GM08714 (cell line): ENCODE measurements around the gene CCT5.
"Not testable (repeated sequence)": the region's sequence is repeated elsewhere in the genome, so short reads cannot be mapped to it uniquely, and the experiment has no call there.

Experiments
- H3K4me3 ChIP-seq: fragments of 200-500 bp; sonication (Bioruptor generic); 2 replicates; pipeline ENCODE4 v1.5.1; 2014; ENCODE audit warnings: mild to moderate bottlenecking, low read length, inconsistent platforms
- ZNF274 ChIP-seq: IDR thresholded peaks from 2 replicates; pipeline ENCODE4 v1.6.1; 2012; ENCODE audit warnings: mild to moderate bottlenecking, low read depth, low read length

Gene CCT5

DNA sequence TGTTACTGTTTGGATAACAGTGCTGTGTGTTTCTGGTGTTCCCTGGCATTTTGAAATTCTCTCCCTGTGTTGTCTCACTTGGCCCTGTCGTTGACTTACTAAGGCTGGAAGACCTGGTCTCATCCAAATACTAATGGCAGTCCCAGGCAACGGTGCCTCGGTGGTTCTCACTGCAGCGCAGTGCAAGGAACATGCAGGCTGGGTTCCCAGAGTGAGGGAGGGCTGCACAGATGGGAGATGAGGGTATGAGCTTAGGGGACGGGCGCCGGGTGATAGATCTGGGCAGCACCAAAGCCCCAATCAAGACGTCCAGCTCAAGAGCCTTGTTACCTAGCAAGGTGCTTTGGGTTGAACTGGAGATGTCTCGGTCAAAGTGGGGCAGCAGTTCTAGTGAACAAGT lies 11.0 kb downstream of the CCT5 start:
- H3K4me3 ChIP-seq: no peak overlapping the region
- TF ChIP-seq ZNF274: no peak

DNA sequence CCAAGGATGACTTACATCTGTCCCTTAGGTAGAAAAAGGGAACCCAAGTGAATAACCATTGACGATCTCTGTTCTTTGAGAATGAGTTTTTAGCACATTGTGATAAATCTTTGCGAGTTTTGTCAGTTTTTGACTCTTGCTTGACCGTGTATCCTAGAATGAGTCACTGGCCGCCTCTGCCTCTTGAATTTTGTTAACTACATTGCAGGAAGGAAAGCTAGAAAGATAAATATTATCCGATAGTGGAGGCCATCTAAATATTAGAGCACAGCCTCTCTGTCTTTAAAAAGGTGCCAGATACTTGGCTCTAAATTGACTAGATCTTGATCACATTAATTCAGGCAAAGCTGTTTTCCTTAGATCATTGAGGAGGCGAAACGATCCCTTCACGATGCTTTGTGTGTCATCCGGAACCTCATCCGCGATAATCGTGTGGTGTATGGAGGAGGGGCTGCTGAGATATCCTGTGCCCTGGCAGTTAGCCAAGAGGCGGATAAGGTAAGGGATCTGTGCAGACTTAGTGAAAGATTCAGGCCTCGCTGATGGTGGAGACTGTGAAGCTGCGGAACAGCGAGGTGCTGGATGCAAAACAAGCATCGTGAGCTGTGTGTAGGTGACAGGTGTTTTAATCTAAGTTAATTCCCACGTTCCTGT lies 12.2 kb downstream of the CCT5 start:
- no peak overlapping the region for H3K4me3 ChIP-seq
- no peak for TF ChIP-seq ZNF274

DNA sequence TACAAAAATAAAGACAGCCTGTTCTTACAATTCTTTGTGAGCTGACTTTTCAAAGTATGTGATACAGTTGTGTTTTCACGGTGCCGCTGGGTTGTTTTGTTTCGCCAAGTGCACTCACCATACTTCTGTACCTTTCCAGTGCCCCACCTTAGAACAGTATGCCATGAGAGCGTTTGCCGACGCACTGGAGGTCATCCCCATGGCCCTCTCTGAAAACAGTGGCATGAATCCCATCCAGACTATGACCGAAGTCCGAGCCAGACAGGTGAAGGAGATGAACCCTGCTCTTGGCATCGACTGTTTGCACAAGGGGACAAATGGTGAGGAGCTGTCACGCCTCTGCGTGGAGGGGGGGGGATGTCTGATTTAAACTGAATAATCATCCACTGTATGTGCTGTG lies 12.9 kb downstream of the CCT5 start:
- TF ChIP-seq ZNF274: no peak
- H3K4me3 ChIP-seq: no peak overlapping the region

DNA sequence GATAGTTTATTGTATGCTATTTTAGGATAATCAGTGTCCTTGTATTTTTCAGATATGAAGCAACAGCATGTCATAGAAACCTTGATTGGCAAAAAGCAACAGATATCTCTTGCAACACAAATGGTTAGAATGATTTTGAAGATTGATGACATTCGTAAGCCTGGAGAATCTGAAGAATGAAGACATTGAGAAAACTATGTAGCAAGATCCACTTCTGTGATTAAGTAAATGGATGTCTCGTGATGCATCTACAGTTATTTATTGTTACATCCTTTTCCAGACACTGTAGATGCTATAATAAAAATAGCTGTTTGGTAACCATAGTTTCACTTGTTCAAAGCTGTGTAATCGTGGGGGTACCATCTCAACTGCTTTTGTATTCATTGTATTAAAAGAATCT lies 14.5 kb downstream of the CCT5 start:
- TF ChIP-seq ZNF274: no peak
- H3K4me3 ChIP-seq: no peak overlapping the region

DNA sequence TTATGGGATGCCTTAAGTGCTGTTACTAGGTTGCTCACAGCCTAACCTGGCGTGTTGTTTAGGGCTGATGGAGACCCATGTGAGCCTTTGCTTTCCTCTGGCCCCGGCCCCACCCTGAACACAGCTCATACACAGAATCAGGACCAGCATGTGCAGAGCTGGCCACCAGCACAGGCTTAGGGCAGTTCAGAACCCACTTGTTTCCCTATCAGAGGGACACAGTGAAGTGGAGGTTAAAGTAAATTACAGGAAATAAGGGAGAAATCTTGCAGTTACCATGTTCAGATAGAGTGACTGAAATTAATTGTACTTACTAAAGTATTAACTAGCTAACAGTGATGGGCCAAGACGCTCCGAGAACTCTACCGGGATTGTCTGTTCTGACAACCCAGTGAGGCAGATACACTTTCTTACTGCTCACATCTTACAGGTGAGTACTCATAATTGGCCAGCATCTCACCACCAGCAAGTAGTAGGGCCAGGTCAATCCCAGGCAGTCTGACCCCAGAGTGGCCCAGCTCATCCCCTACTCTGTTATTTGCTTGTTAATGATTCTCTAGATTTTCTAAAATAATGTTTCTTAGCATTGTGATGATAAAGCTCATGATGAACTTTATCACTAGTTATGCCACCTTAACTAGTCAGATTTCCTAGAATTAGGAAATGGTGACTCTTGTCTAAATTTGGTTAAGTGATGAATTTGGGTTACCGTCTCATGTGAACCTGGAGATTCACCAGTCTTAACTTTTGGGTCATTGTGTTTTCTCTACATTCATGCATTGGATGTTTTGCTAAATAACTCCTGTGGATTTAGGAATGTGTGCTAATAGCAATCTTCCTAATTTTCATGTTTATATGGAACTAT lies 15.4 kb downstream of the CCT5 start:
- TF ChIP-seq ZNF274: no peak
- H3K4me3 ChIP-seq: no peak overlapping the region

DNA sequence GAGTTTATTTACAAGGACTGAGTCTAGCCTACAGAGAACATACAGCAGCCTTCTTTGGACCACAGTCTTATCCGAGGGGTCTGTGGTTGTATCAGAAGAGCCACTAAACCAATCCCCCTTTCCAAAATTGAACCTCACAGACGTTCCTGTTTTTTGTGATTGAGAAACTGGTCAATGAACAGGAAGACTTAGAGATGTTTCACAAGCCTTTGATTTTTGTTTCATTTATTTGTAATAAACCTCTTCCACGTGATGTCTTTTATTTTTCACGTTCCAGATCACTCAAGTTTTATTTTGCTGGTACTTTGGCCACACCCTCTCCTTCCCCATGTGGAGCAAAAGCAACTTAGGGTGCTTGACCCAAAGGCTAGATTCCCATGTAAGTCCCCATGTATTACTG lies 16.1 kb downstream of the CCT5 start:
- no peak overlapping the region for H3K4me3 ChIP-seq
- TF ChIP-seq ZNF274: no peak

DNA sequence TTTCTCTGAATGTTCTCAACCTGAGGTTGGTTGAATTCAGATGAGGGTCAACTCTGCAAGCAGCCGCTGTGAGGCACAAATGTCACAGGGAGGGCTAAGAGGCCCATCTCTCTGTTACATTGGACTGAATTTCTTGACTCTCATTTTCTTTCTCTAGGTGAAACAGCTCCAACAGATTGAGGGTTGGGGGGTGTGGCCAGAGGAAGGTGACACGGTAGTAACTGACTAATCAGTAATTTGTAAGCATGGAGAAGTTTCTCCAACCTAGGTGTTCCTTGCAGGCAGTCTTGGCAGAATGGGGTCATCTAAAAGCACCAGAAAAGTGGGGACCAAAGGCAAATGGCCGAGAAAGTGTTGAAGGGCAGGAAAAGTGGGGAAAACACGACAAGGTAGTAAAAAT lies 16.8 kb downstream of the CCT5 start:
- TF ChIP-seq ZNF274: no peak

DNA sequence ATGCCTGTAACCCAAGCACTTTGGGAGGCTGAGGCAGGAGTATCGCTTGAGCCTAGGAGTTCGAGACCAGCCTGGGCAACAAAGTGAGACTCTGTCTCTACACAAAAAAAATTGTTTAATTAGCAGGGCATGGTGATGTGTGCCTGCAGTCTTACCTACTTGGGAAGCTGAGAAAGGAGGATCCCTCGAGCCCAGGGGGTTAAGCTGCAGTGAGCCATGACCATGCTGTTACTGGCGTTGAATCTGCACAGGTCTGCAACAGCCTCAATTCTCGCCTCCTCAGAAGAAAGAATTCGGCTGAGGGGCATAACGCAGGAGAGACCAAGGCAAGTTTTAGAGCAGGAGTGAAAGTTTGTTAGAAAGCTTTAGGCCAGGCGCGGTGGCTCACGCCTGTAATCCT lies 18.0 kb downstream of the CCT5 start:
- no peak overlapping the region for H3K4me3 ChIP-seq
- TF ChIP-seq ZNF274: no peak

More for the DNA sequence above, 16.8 kb downstream of the CCT5 start:
- H3K4me3 ChIP-seq: no peak overlapping the region

DNA sequence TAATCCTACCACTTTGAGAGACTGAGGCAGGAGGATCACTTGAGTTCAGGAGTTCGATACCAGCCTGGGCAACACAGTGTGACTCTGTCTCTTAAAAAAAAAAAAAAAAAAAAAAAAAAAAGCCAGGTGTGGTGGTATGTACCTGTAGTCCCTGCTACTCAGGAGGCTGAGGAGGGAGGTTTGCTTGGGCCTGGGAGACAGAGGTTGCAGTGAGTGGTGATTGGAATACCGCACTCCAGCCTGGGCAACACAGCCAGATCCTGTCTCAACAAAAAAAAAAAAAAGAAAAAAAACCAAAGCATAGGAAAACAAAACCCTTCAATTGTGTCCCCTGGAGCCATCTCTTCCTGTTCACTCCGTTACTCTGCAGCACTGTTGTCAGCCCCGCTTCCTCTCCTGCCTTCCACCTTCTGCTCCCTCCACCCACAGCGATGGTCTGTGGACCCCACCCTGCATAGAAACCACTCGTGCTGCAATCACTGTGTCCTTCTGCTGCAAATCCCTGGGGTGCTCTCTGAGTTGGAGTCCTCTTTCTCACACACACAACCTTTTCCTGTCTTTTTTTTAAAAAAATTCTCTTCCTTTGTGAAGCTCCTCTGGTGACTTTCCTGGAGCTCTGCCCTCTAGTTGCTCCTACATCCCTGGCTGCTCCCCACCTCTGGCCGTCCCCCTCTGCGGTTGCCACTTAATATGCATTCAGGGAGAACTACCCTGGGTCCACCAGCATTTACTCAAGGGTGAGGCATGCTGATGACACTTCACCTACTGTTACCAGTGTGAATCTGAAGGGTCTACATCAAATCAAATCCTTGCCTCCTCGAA lies 22.2 kb downstream of the CCT5 start:
- no peak for TF ChIP-seq ZNF274
- no peak overlapping the region for H3K4me3 ChIP-seq

DNA sequence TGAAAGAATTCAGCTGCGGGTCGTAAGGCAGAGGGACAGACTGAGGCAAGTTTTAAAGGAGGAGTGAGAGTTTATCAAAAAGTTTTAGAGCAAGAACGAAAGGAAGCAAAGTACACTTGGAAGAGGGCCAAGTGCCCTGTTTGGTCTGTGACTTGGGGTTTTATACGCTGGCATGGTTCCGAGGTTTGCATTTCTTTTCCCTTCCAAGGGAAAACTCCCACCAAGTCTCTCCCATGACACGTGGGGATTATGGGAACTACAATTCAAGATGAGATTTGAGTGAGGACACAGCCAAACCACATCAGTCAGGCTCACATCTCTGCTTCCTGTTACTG lies 22.8 kb downstream of the CCT5 start:
- H3K4me3 ChIP-seq: not testable (repeated sequence)

DNA sequence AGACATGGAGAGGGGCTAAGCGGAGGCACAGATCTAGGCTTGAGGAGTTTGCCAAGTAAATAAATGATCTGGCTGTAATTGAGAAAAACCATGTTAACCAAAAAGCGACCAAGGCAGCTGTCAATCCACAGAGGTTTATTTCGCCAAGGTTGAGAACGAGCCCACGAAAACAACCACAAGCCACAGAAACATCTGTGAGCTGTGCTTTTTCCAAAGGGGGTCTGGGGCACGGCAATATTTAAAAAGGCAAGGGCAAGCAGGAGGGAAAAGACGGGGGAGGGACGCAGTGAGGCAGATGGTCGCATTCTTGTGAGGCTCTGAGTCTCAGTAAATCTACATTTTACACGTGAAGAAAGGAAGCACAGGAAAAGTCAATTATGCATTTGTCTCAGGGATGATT lies 25.4 kb downstream of the CCT5 start:
- no peak overlapping the region for H3K4me3 ChIP-seq
- no peak for TF ChIP-seq ZNF274

DNA sequence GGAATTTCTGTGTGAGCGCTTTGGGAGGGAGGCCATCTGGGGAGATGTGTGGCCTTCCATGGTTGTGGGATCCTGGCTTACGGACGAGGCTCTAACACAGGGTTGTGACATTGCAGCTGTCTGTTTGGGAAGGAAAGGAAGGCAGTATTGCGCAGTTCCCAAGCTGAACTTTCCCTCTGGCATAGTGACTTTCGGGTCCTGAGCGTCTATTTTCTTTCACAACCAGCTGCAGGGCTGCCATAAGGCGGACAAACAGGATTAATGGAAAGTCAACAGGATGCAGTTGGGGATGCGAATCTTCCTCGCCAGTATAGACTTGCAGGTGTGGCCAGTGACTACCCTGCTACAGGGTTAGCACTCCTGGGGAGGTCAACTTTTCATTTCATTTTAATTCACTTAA lies 25.9 kb downstream of the CCT5 start:
- TF ChIP-seq ZNF274: no peak
- no peak overlapping the region for H3K4me3 ChIP-seq

DNA sequence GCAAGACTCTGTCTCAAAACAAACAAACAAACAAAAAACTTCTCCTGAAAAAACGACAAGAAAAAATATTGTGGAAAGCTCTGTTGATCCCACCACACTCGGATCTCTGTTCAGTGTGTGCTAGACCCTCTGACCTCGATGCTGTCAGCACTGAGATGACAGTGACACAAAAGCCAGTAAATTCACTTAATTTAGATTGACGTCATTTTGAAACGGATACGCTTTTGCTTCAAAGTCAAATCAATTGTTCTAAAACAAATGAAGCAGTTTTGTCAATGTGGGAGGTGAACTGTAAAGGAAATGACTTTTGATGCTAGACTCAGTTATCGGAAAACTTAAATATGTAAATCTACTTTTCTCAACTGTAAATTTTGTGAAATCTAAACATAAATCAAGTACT lies 26.6 kb downstream of the CCT5 start:
- no peak overlapping the region for H3K4me3 ChIP-seq
- no peak for TF ChIP-seq ZNF274

DNA sequence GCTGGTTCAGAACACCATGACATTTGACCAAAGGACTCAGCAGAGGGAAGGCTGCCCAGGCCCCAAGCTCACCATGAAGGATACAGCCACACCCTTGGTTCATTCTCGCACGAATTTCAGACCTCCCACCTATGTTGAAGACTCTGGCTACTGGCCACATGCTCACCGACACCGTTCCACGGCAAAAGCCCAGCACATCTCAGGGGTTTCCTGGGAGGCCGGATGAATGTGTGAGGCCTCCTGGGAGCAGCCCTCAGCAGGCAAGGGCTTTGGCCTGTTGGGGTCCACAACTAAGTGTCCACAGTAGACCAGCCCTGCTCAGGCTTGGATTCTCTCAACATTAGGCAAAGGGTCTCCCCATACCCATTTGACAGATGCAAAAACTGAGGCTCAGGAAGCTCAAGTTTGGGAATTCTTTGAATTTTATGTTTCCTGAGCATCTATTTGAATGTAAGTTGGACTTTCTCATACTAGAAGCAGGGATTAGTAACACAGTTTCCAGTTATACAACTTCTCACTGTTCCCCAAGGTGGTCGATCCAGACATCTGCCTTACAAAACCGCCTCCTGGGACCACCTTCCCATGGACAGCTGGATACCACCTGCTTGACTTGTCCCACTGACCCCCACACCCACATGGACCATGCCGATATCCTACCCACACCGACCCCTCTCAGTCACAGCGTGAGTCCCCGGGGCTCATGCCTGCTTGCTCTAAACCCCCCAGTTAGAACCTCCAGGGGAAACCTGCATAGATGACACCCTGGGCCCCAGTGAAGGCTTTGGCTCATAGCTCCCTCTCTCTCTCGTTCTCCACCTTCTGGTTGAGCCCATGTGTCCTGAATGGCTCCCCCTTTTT lies 27.9 kb downstream of the CCT5 start:
- no peak overlapping the region for H3K4me3 ChIP-seq
- no peak for TF ChIP-seq ZNF274
